Measurements from ENCODE around the gene NRXN2. TPM values are rescaled to one million over a fixed set of nuclear protein-coding genes. Genes with fewer than 3 reads are reported as not detected.

NRXN2 gene
- polyA plus RNA-seq, 4 donors = 0.45 to 8.9 (median 2.7) TPM

GRCh38 chr11:64656862-64657261 lies 66.1 kb downstream of the NRXN2 start:
- 90 to 94% (median 91%) methylated on average over 6 of the region's 6 CpGs for WGBS, 3 donors

GRCh38 chr11:64655941-64656601 lies 66.9 kb downstream of the NRXN2 start:
- Histone ChIP-seq H3K36me3 (ENCODE audit: control insufficient read depth in 3 of 3, insufficient read depth in 2 of 3, low read depth in 1 of 3, low read length in 3 of 3) (no peaks in the 10 kb centered on the region), H3K4me3 (ENCODE audit: low read depth in 1 of 3, low read length in 3 of 3) (no peak overlapping the region), H3K27me3 (ENCODE audit: control insufficient read depth in 3 of 3, insufficient read depth in 3 of 3, low read length in 3 of 3) (peaks cover 0 to 3% (median 0%) of the 10 kb centered on the region in 3 donors), H3K27ac (ENCODE audit: low read depth in 1 of 3, low read length in 2 of 3) (no peak overlapping the region), H3K9me3 (ENCODE audit: control insufficient read depth in 2 of 2, insufficient read depth in 1 of 2, low read depth in 1 of 2, low read length in 1 of 2) (no peaks in the 10 kb centered on the region), H3K4me1 (ENCODE audit: control insufficient read depth in 3 of 3, insufficient read depth in 2 of 3, low read depth in 1 of 3, low read length in 2 of 3) (peaks cover 0 to 20% (median 0%) of the 10 kb centered on the region in 3 donors)
- no peak for FAIRE-seq
- no peak for DNase-seq
- WGBS, 3 donors = 66 to 81% (median 80%) methylated on average over 8 of the region's 8 CpGs

More at GRCh38 chr11:64656862-64657261, 66.1 kb downstream of the NRXN2 start:
- Histone ChIP-seq H3K4me1 (ENCODE audit: control insufficient read depth in 3 of 3, insufficient read depth in 2 of 3, low read depth in 1 of 3, low read length in 2 of 3) (peaks cover 0 to 17% (median 0%) of the 10 kb centered on the region in 3 donors), H3K27ac (ENCODE audit: low read depth in 1 of 3, low read length in 2 of 3) (no peak overlapping the region), H3K4me3 (ENCODE audit: low read depth in 1 of 3, low read length in 3 of 3) (no peak overlapping the region), H3K27me3 (ENCODE audit: control insufficient read depth in 3 of 3, insufficient read depth in 3 of 3, low read length in 3 of 3) (peaks cover 0 to 3% (median 0%) of the 10 kb centered on the region in 3 donors), H3K36me3 (ENCODE audit: control insufficient read depth in 3 of 3, insufficient read depth in 2 of 3, low read depth in 1 of 3, low read length in 3 of 3) (no peaks in the 10 kb centered on the region), H3K9me3 (ENCODE audit: control insufficient read depth in 2 of 2, insufficient read depth in 1 of 2, low read depth in 1 of 2, low read length in 1 of 2) (no peaks in the 10 kb centered on the region)
- DNase-seq (no peak), FAIRE-seq (no peak)

- 63 to 81% (median 64%) methylated on average over 13 of the region's 13 CpGs for WGBS, 3 donors
- FAIRE-seq = no peak
Observed at GRCh38 chr11:64654958-64655541, 67.9 kb downstream of the NRXN2 start.

GRCh38 chr11:64654439-64654838 lies 68.6 kb downstream of the NRXN2 start:
- H3K27ac ChIP-seq (ENCODE audit: low read depth in 1 of 3, low read length in 2 of 3) = no peak overlapping the region
- H3K9me3 ChIP-seq (ENCODE audit: control insufficient read depth in 2 of 2, insufficient read depth in 1 of 2, low read depth in 1 of 2, low read length in 1 of 2) = no peaks in the 10 kb centered on the region
- H3K4me1 ChIP-seq (ENCODE audit: control insufficient read depth in 3 of 3, insufficient read depth in 2 of 3, low read depth in 1 of 3, low read length in 2 of 3) = peaks cover 0 to 20% (median 0%) of the 10 kb centered on the region in 3 donors
- peaks cover 0 to 3% (median 0%) of the 10 kb centered on the region in 3 donors for H3K27me3 ChIP-seq (ENCODE audit: control insufficient read depth in 3 of 3, insufficient read depth in 3 of 3, low read length in 3 of 3)
- FAIRE-seq (no peak), DNase-seq (no peak)
- no peaks in the 10 kb centered on the region for H3K36me3 ChIP-seq (ENCODE audit: control insufficient read depth in 3 of 3, insufficient read depth in 2 of 3, low read depth in 1 of 3, low read length in 3 of 3)
- no peak overlapping the region for H3K4me3 ChIP-seq (ENCODE audit: low read depth in 1 of 3, low read length in 3 of 3)
- WGBS, 3 donors = 87 to 96% (median 93%) methylated on average over 4 of the region's 4 CpGs

More at GRCh38 chr11:64654958-64655541, 67.9 kb downstream of the NRXN2 start:
- Histone ChIP-seq H3K36me3 (ENCODE audit: control insufficient read depth in 3 of 3, insufficient read depth in 2 of 3, low read depth in 1 of 3, low read length in 3 of 3) (no peaks in the 10 kb centered on the region), H3K4me3 (ENCODE audit: low read depth in 1 of 3, low read length in 3 of 3) (no peak overlapping the region), H3K27ac (ENCODE audit: low read depth in 1 of 3, low read length in 2 of 3) (no peak overlapping the region), H3K9me3 (ENCODE audit: control insufficient read depth in 2 of 2, insufficient read depth in 1 of 2, low read depth in 1 of 2, low read length in 1 of 2) (no peaks in the 10 kb centered on the region), H3K27me3 (ENCODE audit: control insufficient read depth in 3 of 3, insufficient read depth in 3 of 3, low read length in 3 of 3) (peaks cover 0 to 3% (median 0%) of the 10 kb centered on the region in 3 donors), H3K4me1 (ENCODE audit: control insufficient read depth in 3 of 3, insufficient read depth in 2 of 3, low read depth in 1 of 3, low read length in 2 of 3) (peaks cover 0 to 20% (median 0%) of the 10 kb centered on the region in 3 donors)
- no peak for DNase-seq

- no peak for FAIRE-seq
- Histone ChIP-seq H3K27me3 (ENCODE audit: control insufficient read depth in 3 of 3, insufficient read depth in 3 of 3, low read length in 3 of 3) (peaks cover 0 to 3% (median 0%) of the 10 kb centered on the region in 3 donors), H3K4me1 (ENCODE audit: control insufficient read depth in 3 of 3, insufficient read depth in 2 of 3, low read depth in 1 of 3, low read length in 2 of 3) (peaks cover 0 to 22% (median 0%) of the 10 kb centered on the region in 3 donors), H3K9me3 (ENCODE audit: control insufficient read depth in 2 of 2, insufficient read depth in 1 of 2, low read depth in 1 of 2, low read length in 1 of 2) (no peaks in the 10 kb centered on the region), H3K27ac (ENCODE audit: low read depth in 1 of 3, low read length in 2 of 3) (no peak overlapping the region), H3K36me3 (ENCODE audit: control insufficient read depth in 3 of 3, insufficient read depth in 2 of 3, low read depth in 1 of 3, low read length in 3 of 3) (no peaks in the 10 kb centered on the region), H3K4me3 (ENCODE audit: low read depth in 1 of 3, low read length in 3 of 3) (no peak overlapping the region)
- no peak for DNase-seq
- 63 to 67% (median 65%) methylated on average over 8 to 13 of the region's 13 CpGs for WGBS, 3 donors
Observed at GRCh38 chr11:64653388-64653973, 69.5 kb downstream of the NRXN2 start.

- H3K4me3 ChIP-seq (ENCODE audit: low read depth in 1 of 3, low read length in 3 of 3) = no peak overlapping the region
- peak overlapping the region in 1 of 3 donors; percentile 73 for H3K27ac ChIP-seq (ENCODE audit: low read depth in 1 of 3, low read length in 2 of 3)
- peaks cover 0 to 22% (median 0%) of the 10 kb centered on the region in 3 donors for H3K4me1 ChIP-seq (ENCODE audit: control insufficient read depth in 3 of 3, insufficient read depth in 2 of 3, low read depth in 1 of 3, low read length in 2 of 3)
- DNase-seq (peak; percentile 61 to 84), FAIRE-seq (no peak)
- no peaks in the 10 kb centered on the region for H3K36me3 ChIP-seq (ENCODE audit: control insufficient read depth in 3 of 3, insufficient read depth in 2 of 3, low read depth in 1 of 3, low read length in 3 of 3)
- H3K27me3 ChIP-seq (ENCODE audit: control insufficient read depth in 3 of 3, insufficient read depth in 3 of 3, low read length in 3 of 3) = peaks cover 0 to 3% (median 0%) of the 10 kb centered on the region in 3 donors
- H3K9me3 ChIP-seq (ENCODE audit: control insufficient read depth in 2 of 2, insufficient read depth in 1 of 2, low read depth in 1 of 2, low read length in 1 of 2) = no peaks in the 10 kb centered on the region
- 54 to 55% (median 55%) methylated on average over 13 of the region's 13 CpGs for WGBS, 3 donors
Observed at GRCh38 chr11:64652586-64653387, 70.2 kb downstream of the NRXN2 start.

- Histone ChIP-seq H3K27me3 (ENCODE audit: control insufficient read depth in 3 of 3, insufficient read depth in 3 of 3, low read length in 3 of 3) (peaks cover 0 to 11% (median 0%) of the 10 kb centered on the region in 3 donors), H3K4me1 (ENCODE audit: control insufficient read depth in 3 of 3, insufficient read depth in 2 of 3, low read depth in 1 of 3, low read length in 2 of 3) (peaks cover 0 to 22% (median 0%) of the 10 kb centered on the region in 3 donors), H3K36me3 (ENCODE audit: control insufficient read depth in 3 of 3, insufficient read depth in 2 of 3, low read depth in 1 of 3, low read length in 3 of 3) (no peaks in the 10 kb centered on the region), H3K27ac (ENCODE audit: low read depth in 1 of 3, low read length in 2 of 3) (no peak overlapping the region), H3K9me3 (ENCODE audit: control insufficient read depth in 2 of 2, insufficient read depth in 1 of 2, low read depth in 1 of 2, low read length in 1 of 2) (no peaks in the 10 kb centered on the region), H3K4me3 (ENCODE audit: low read depth in 1 of 3, low read length in 3 of 3) (no peak overlapping the region)
- no peak for DNase-seq
- FAIRE-seq = no peak
- 61 to 69% (median 64%) methylated on average over 18 of the region's 18 CpGs for WGBS, 3 donors
Observed at GRCh38 chr11:64650923-64651523, 72.0 kb downstream of the NRXN2 start.
